GM12872 (cell line): Measurements from ENCODE around the gene ANKS6.

Experiments
- TF ChIP-seq, protein P1 (sequence below): IDR thresholded peaks from 3 replicates; pipeline ENCODE4 v1.5.1; 2011; ENCODE audit warnings: low read depth, mild to moderate bottlenecking, low read length, moderate library complexity; ENCODE audit not compliant: insufficient read depth

The ANKS6 gene

DNA sequence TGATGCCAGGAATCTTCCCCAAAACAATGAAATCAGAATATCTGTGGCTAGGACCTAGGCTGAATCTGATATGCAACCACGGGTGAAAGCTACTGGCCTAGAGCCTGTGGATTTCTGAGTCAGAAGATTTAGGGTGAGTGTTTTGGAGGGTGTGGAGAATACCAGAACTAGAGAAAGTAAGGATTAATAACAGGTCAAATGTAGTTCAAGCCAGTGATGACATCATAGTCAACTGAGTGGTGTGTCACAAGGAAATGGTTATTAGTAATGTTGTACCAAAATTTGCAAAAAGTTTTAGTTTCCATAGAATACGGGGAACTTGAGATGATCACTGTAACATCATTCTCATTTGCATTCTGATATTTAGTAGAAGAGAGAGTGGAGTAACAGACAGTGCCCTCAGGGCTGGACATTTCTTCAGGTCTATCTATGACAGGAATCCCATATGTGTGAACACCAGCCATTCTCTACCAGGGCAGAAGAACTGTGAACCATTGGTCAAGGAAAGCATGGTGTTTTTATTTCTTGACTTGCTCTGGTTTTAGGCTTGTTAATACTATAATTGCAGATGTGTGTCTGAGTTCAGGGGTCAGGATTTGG lies 14.8 kb upstream of the ANKS6 start:
- TF ChIP-seq, protein P1, sequence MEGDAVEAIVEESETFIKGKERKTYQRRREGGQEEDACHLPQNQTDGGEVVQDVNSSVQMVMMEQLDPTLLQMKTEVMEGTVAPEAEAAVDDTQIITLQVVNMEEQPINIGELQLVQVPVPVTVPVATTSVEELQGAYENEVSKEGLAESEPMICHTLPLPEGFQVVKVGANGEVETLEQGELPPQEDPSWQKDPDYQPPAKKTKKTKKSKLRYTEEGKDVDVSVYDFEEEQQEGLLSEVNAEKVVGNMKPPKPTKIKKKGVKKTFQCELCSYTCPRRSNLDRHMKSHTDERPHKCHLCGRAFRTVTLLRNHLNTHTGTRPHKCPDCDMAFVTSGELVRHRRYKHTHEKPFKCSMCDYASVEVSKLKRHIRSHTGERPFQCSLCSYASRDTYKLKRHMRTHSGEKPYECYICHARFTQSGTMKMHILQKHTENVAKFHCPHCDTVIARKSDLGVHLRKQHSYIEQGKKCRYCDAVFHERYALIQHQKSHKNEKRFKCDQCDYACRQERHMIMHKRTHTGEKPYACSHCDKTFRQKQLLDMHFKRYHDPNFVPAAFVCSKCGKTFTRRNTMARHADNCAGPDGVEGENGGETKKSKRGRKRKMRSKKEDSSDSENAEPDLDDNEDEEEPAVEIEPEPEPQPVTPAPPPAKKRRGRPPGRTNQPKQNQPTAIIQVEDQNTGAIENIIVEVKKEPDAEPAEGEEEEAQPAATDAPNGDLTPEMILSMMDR: no peak

DNA sequence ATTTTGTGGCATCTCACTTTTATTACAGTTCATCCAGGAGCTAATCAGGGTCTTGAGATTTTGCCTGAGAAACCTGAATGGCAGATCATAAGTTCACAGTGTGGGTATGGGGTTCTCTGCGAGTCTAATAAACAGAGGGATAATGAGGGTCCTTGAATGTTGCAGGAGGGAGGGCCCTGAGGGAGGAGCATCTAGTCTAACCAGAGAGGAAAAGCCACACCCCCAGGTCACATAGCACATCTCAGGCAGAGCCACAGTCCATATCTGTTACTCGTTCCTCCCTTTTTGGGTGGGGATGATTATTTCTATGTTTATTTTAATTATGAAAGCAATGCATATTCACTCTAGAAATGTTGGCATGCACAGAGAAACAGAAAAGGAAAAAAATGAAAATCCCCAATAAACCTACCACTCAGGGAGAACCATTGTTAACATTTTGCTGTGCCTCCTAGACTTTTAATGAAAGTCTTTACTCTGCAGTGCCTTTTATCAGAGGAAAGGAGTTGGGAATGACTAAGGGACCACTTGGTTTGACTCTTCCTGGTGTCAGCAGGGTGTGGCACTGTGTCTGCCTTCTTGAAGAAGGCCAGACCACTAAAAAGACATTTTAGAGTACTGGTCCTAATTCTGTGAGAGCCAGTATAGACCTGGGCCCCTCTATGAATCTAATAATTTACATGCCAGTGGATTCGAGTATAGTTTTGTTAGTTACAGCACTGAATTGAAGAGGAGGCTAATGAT lies 13.9 kb upstream of the ANKS6 start:
- TF ChIP-seq, protein P1: no peak

DNA sequence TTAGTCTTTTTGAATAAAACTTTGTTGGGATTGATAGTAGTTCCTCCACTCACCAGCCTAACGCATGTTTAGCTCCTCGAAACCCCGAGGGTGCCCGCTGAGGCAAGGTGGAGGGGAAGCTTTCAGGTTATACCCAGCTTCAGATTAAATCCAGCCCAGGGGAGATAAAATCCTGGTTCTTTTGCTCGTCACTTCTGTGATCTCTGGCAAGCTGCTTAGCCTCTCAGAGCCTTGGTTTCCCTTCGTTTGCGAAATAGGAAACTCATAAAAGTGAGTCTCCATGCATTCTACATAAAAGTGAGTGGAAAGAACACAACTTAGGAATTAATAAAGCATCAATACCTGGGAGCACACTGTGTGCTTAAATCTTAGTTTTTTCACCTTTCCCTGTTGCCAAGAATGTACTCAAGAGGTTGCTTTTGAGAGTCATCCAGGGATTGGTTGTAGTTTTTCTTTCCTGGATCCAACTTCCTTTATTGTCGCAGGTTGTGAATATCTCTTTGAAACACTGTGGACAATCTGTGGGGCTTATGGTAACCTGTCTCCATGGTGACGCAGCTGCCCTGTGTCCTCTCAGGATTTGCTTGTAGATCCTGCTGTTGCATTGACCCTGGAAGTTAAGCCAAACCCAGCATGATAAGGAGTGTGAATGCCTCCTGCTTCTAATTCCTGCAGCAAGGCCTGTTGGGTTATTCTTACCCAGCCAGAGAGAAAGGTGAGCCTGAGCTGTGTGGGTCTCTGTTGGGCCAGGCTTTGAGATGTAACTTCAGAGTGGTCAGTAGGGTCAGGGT lies 13.2 kb upstream of the ANKS6 start:
- TF ChIP-seq, protein P1: no peak

DNA sequence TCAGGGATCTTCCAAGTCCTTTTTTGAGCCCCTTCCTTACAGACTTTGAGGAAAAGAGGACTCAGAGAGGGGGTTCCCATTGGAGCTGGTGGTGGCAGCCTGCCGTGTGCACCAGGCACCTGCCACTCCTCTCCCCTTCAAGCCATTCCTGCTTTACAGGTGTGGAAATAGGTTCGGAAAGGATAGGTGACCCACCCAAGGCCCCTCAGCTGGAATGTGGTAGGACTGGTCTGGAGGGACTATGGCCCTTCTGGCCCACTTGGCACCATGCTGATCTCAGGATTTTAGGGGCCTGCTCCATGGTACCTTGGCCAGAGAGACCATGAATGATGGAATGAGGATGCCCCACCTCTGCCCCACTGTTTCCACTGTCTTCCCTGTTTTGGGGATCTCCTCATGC lies 12.5 kb upstream of the ANKS6 start:
- TF ChIP-seq, protein P1: no peak

DNA sequence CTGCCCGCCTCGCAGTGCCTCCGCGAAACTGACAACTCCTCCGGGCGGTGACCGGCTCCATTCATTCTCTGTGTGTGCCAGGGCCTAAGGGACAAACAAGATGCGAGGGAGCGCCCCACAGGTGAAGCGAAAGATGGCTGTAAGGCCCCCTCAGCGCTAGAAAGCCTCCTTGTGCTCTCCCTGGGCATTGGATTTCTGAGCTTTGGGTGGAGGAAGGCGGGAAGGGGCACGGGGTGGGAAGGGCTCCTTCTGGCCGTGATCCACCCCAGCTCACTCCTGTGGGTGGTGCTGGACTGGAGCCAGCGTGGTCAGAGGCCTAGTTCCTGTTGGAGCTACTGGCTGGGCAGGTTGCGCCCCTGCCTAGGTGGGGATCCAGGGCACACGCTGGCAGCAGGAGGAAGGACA lies 12.1 kb upstream of the ANKS6 start:
- TF ChIP-seq, protein P1: no peak

DNA sequence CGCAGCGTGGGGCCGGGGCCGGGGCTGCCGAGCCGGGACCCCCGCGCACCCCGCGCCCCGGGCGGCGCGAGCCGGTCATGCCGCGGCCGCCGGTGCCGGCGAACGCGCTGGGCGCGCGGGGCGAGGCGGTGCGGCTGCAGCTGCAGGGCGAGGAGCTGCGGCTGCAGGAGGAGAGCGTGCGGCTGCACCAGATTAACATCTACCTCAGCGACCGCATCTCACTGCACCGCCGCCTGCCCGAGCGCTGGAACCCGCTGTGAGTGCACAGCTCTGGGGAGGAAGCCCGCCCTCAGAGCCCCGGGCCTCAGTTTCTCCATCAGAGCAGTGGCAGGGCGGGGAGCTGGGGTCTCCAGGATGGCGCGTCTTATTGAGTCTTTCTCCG lies 11.4 kb upstream of the ANKS6 start:
- TF ChIP-seq, protein P1: no peak

DNA sequence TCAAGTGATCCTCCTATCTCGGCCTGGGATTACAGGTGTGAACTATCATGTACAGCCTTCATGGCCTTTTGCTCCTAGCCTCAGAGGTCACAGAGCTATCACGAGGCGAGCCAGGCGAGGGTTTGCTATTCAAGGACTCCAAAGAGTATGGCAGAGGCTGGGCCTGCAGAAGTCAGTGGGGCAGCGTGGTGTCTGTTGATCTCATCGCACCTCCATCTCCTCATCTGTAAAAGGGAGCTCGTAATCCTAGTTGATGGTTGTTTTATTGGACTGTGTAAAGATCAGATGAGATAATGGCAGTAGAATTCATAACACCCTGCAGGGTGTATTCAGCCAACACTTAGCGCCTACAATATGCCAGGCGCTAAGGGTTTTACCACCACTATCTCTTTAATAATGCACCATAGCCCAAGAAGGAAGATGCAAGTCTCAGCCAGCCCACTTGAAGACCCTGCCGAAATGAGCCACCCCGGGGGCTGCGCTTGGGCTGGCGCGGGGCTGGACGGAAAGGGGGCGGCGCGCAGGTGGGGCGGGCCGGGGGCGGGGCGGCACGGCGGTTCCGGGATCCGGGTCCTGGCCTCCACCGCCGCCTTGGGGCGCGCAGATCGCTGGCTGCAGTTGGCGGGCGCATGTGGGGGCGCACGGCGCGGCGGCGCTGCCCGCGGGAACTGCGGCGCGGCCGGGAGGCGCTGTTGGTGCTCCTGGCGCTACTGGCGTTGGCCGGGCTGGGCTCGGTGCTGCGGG lies 10.9 kb upstream of the ANKS6 start, which contains the start of gene GALNT12:
TSS of gene GALNT12 (plus strand) at position 601 of the 744 bp plus-strand sequence. CDS start at position 630, 29 bp downstream.
- TF ChIP-seq, protein P1: no peak
